HepG2 (cell line): ENCODE results near the gene WDR41.

Source experiments
- BRCA1 ChIP-seq: sonication (generic); formaldehyde crosslinking; IDR thresholded peaks from 2 replicates; pipeline ENCODE4 v1.4.0; 2020; ENCODE audit warnings: missing genetic modification reagents
- FOXP1 ChIP-seq, 2 experiments: fragments of 450-650 bp in 1 of 2; IDR thresholded peaks; 2 replicates each; pipeline ENCODE4 v1.6.1; 2017 to 2018; ENCODE audit warnings: antibody characterized with exemption in 1 of 2
- MXI1 ChIP-seq: IDR thresholded peaks from 3 replicates; pipeline ENCODE4 v1.6.1; 2012; ENCODE audit warnings: low read depth, low read length, inconsistent platforms, borderline replicate concordance
- NFE2L1 ChIP-seq: sonication (generic); formaldehyde crosslinking; IDR thresholded peaks from 2 replicates; pipeline ENCODE4 v1.4.0; 2020; ENCODE audit warnings: missing genetic modification reagents, mild to moderate bottlenecking, borderline replicate concordance
- POLR2A ChIP-seq, 2 experiments: IDR thresholded peaks; 2 replicates each; pipeline ENCODE4 v1.6.1; 2011; ENCODE audit warnings: low read depth in 2 of 2, low read length in 2 of 2, mild to moderate bottlenecking in 1 of 2, moderate library complexity in 1 of 2; ENCODE audit not compliant: insufficient read depth in 1 of 2
- RFX5 ChIP-seq: IDR thresholded peaks from 2 replicates; pipeline ENCODE4 v1.6.1; 2011; ENCODE audit warnings: low read depth, low read length, improper control_type of control experiment
- ZFX ChIP-seq: sonication (generic); formaldehyde crosslinking; IDR thresholded peaks from 2 replicates; pipeline ENCODE4 v1.4.0; 2020; ENCODE audit warnings: mild to moderate bottlenecking, low read depth, missing genetic modification reagents, moderate library complexity
- ZNF460 ChIP-seq: sonication (generic); formaldehyde crosslinking; IDR thresholded peaks from 2 replicates; pipeline ENCODE4 v1.5.1; 2020; ENCODE audit warnings: missing genetic modification reagents, mild to moderate bottlenecking, borderline replicate concordance
- ZNF713 ChIP-seq: sonication (generic); formaldehyde crosslinking; IDR thresholded peaks from 2 replicates; pipeline ENCODE4 v1.4.0; 2020; ENCODE audit warnings: mild to moderate bottlenecking, missing genetic modification reagents
- ZSCAN21 ChIP-seq: sonication (generic); formaldehyde crosslinking; IDR thresholded peaks from 2 replicates; pipeline ENCODE4 v1.8.0; 2022; ENCODE audit warnings: mild to moderate bottlenecking, missing genetic modification reagents, moderate library complexity, borderline replicate concordance
- TF ChIP-seq, protein P1 (sequence below): sonication (generic); formaldehyde crosslinking; IDR thresholded peaks from 2 replicates; pipeline ENCODE4 v1.5.0; 2020; ENCODE audit warnings: mild to moderate bottlenecking, missing genetic modification reagents, moderate library complexity
- TF ChIP-seq, protein P2 (sequence below): sonication (generic); formaldehyde crosslinking; IDR thresholded peaks from 2 replicates; pipeline ENCODE4 v1.5.0; 2020; ENCODE audit warnings: mild to moderate bottlenecking, missing genetic modification reagents
- TF ChIP-seq, protein P3 (sequence below): sonication (generic); formaldehyde crosslinking; IDR thresholded peaks from 2 replicates; pipeline ENCODE4 v1.5.1; 2020; ENCODE audit warnings: missing genetic modification reagents, mild to moderate bottlenecking, borderline replicate concordance
- TF ChIP-seq, protein P4 (sequence below): sonication (generic); formaldehyde crosslinking; IDR thresholded peaks from 2 replicates; pipeline ENCODE4 v1.5.0; 2020; ENCODE audit warnings: missing genetic modification reagents

DNA sequence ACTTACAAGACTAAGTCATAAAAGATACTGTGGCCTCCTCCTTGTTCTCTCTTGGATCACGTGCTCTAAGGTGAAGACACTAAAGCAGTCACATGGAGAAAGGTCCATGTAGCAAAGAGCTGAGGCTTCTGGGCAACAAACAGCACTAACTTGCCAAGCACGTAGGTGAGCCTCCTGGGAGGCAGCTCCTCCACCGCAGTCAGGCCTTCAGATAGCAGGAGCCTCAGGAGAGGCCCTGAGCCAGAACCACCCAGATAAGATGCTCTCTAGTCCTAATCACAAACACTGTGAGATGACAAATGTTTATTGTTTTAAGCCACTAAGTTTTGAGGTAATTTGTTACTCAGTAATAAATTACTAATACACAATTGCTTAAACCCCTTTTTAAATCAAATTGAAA is 38.0 kb downstream of the WDR41 start:
- TF ChIP-seq ZNF713 (CRISPR knock-in tag) (no peak), MXI1 (no peak), FOXP1 (IDR thresholded peaks at IDR 0.05) (no peak), FOXP1 (CRISPR knock-in tag; IDR thresholded peaks at IDR 0.05) (no peak), POLR2A (IDR thresholded peaks at IDR 0.05; ENCODE audit: insufficient read depth in 1 of 2, low read depth in 2 of 2, low read length in 2 of 2) (no peak), ZNF460 (CRISPR knock-in tag) (no peak), ZSCAN21 (no peak), NFE2L1 (CRISPR knock-in tag) (no peak), ZFX (CRISPR knock-in tag) (no peak), BRCA1 (no peak), RFX5 (no peak)
- TF ChIP-seq, protein P1, sequence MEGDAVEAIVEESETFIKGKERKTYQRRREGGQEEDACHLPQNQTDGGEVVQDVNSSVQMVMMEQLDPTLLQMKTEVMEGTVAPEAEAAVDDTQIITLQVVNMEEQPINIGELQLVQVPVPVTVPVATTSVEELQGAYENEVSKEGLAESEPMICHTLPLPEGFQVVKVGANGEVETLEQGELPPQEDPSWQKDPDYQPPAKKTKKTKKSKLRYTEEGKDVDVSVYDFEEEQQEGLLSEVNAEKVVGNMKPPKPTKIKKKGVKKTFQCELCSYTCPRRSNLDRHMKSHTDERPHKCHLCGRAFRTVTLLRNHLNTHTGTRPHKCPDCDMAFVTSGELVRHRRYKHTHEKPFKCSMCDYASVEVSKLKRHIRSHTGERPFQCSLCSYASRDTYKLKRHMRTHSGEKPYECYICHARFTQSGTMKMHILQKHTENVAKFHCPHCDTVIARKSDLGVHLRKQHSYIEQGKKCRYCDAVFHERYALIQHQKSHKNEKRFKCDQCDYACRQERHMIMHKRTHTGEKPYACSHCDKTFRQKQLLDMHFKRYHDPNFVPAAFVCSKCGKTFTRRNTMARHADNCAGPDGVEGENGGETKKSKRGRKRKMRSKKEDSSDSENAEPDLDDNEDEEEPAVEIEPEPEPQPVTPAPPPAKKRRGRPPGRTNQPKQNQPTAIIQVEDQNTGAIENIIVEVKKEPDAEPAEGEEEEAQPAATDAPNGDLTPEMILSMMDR (CRISPR knock-in tag): no peak
- TF ChIP-seq, protein P2, sequence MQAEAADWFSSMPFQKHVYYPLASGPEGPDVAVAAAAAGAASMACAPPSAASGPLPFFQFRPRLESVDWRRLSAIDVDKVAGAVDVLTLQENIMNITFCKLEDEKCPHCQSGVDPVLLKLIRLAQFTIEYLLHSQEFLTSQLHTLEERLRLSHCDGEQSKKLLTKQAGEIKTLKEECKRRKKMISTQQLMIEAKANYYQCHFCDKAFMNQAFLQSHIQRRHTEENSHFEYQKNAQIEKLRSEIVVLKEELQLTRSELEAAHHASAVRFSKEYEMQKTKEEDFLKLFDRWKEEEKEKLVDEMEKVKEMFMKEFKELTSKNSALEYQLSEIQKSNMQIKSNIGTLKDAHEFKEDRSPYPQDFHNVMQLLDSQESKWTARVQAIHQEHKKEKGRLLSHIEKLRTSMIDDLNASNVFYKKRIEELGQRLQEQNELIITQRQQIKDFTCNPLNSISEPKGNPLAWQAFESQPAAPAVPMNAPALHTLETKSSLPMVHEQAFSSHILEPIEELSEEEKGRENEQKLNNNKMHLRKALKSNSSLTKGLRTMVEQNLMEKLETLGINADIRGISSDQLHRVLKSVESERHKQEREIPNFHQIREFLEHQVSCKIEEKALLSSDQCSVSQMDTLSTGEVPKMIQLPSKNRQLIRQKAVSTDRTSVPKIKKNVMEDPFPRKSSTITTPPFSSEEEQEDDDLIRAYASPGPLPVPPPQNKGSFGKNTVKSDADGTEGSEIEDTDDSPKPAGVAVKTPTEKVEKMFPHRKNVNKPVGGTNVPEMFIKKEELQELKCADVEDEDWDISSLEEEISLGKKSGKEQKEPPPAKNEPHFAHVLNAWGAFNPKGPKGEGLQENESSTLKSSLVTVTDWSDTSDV (CRISPR knock-in tag): no peak
- TF ChIP-seq, protein P3, sequence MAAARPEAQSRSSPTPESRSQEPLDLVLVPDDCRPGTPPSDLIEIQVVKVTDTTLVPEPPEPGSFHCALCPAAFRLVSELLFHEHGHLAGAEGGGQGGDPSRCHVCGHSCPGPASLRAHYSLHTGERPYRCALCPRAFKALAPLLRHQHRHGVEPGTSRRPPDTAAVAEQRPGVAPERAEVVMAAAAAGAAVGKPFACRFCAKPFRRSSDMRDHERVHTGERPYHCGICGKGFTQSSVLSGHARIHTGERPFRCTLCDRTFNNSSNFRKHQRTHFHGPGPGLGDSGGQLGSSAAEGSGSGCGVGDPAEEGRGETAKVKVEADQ (CRISPR knock-in tag): no peak
- TF ChIP-seq, protein P4, sequence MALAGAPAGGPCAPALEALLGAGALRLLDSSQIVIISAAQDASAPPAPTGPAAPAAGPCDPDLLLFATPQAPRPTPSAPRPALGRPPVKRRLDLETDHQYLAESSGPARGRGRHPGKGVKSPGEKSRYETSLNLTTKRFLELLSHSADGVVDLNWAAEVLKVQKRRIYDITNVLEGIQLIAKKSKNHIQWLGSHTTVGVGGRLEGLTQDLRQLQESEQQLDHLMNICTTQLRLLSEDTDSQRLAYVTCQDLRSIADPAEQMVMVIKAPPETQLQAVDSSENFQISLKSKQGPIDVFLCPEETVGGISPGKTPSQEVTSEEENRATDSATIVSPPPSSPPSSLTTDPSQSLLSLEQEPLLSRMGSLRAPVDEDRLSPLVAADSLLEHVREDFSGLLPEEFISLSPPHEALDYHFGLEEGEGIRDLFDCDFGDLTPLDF (CRISPR knock-in tag): no peak
